GM19099 (cell line): ENCODE results near the gene SEMA3B.

Experiments used
- POLR2A ChIP-seq: IDR thresholded peaks from 3 replicates; pipeline ENCODE4 v1.6.1; 2011; ENCODE audit warnings: low read depth; ENCODE audit not compliant: insufficient read length; ENCODE audit errors: extremely low read depth

The SEMA3B gene

DNA sequence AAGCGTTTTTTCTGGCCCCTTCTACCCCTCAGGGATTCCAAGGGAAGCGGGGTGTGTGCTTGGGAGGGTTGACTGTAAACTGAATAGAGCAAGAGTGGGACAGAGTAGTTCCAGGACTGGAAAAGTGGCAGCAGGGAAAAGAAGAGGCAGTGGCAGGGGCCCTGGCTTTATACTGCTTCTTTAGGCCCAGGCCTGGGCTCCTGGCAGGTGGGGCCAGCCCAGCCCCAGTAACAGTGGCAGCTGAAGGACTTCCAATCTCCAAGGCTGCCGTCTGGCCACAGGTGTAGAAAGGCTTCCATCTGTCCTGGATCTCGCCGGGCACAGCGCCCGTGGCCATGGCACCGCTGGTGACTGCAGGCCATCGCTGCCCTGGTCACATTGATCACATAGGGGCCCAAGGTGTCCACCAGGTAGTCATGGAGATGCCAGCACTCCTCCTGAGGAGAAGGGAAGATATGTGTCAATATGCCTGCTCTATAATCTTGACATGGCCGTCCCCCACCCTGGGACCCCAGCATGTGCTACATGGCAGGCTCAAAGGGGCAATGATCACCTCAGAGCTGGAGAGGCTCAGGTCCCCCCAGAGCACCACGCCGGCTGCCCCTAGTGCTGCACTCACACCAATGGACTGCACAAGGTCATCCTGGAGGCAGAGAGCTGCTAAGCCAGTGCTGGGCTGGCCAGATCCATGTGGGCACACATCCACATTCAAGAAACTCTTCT lies 24.3 kb downstream of the SEMA3B start:
- TF ChIP-seq POLR2A: no peak

DNA sequence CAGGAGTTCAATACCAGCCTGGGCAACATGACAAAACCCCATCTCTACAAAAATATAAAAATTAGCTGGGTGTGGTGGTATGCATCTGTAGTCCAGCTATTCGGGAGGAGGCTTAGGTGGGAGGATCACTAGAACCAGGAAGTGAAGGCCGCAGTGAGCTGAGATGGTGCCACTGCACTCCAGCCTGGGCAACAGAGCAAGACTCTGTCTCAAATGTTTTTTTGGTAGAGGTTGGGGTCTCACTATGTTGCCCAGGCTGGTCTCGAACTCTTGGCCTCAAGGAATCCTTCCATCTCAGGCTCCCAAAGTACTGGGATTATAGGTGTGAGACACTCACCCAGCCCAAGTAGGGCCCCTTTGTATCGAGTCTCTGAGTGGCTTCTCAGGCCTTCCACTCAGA lies 25.1 kb downstream of the SEMA3B start:
- no peak for TF ChIP-seq POLR2A

DNA sequence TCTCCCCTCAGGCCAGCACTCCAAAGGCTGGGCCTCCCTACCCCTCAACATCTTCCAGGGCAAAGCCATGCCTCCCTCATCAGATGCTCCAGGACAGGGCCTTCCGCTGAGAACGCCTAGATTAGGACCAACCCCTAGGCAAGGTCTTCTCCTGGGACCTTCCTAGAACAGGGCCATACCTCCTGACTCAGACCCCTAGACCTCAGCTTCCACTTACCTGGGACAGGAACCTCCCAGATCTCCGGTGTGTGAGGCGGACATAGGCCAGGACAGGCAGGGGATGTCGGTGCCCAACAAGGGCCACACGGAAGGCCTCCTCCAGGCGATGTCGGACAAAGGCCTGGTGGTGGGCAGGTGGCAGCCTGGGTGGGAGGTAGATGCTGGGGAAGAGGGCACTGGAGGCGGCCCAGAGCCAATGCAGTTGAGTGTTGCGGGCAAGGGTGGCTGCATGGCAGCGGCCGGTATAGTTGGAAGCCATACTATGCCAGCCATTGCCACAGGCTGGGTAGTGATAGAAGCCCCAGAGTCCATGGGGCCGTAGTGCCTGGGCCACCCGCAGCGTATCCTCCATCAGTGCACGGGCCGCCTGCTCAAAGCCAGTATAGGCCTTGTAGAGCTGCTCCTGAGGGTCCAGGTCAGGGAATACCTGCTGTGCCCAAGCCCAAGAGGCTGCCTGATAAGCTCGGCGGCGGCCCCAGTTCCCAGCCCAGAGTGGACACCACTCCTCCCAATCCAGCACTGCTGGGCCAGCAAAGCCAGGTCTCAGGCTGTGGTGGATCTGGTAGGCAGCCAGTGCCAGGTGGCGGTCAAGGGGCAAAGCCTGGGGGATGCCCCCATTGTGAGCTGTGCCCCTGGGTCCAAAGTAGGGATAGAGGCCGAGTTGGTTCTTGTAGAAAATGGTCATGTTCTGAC lies 25.8 kb downstream of the SEMA3B start:
- no peak for TF ChIP-seq POLR2A

DNA sequence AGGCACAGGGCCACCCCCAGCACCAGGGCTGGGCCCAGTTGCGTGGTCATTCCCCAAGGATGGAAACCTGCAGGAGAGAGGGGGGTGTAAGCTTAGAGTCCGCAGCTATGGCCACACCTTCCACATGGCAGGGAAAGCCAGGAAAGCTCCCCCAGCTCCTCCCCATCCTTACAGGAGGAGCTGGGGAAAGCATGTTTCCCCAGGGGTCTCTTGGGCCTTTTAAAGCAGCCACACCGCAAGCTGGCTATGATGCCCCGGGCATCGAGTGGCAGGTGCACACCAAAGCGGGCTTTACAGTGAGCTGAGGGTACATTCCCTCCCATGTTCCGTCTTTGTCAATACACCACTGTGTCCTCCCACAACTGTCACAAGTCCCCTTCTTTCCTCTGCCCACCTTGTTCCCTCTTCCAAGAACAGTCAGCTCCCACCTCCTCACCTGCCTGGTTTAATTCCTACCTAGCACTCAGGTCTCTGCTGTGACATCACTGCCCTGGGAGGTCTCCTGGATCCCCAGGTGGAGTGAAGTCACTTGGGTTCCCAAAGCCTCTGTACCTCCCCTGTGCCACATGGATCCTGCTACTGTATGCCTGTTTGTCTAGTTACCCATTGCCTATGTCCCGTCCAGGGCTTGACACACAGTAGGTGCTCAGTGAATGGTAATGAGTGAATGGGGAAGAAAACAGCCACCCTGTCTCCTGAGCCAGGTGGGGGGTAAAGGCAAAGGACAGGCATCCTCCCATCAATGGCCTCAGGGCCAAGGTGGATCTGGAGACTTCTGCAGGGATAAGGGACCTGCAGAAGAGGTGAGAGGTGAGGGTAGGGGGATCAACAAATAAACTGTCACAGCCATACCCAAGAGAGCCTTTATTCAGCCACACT lies 26.8 kb downstream of the SEMA3B start:
- no peak for TF ChIP-seq POLR2A

DNA sequence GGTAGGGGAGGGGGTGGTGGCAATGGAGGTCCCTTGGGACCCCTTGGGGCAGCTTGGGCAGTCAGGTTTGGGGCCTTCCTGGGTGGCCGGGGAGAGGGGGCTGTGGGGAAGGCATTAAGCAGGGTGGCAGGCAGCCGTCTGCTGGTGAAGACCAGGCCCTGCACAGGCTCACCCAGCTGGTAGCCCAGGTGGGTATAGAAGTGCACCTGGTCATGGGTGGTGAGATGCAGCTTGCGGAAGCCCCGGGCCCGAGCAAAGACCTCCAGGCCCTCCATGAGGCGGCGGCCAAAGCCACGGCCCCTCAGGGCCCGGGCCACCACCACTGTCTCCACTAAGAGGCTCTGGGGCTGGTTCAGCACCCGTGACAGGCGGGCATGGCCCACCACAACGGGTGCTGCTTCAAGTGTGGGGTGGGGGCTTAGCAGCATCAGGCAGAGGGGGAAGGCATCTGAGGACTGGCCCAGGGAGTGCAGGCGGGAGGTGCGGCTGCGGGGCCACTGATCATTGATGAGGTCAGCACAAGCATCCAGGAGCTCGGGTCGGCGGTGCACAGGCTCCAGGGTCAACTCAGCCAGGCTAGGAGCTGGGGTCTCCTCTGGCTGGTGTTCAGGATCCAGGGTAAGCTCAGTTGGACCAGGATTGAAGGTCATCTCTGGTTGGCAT lies 27.9 kb downstream of the SEMA3B start:
- TF ChIP-seq POLR2A: no peak

DNA sequence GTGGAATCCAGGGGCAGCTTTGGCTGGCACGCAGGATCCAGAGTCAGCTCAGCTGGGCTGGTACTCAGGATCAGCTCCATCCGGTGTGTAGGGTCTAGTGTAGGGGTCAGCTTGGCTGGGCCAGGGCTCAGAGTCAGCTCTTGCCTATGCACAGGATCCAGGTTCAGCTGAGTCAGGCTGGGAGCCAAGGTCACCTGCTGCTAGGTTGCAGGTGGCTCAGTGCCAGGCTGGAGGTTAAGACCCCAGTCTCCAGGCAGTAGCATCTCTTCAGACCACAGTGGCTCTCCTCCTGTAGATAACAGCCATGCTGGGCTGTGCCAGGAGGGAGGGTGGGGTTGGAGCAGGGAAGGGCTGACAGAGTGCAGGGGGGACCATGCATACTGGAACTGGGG lies 28.4 kb downstream of the SEMA3B start:
- TF ChIP-seq POLR2A: no peak

DNA sequence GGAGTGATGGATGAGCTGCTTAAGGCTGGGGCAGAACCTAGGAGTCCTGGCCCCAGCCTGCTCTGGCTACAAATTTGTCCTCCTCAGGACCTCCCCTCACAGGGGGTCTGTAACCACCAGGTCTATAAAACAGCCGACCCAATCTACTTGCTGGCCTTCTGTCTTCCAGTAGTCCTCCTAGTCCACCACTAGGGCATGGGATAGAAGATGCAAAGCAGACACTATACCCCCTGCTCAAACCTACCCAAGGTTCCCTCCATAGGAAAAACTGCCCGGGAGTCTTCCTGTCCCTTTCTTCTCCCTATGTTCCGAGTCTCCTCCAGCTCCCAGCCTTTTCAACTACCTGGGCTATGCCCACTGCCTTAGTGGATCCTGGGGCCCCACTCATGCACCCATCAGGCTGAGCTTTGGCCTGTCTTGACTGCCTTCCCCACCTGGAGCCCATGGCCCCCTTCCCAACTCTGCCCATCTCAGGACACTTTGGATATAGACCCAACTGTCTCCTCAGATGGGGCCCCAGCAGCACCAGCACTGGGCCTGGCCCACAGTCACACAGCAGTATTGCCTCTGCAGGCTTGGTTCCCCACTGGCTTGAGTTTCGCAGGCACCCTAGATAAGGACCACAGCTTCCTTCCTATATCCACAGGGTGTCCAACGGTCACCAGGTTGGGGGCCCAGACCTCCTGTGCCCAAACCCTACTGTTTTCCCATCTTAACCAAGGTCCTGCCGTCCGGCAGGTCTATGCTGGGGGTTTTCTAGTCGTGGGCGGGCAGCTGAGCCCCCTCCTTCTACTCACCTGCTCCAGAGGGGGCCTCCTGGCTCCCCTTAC lies 29.2 kb downstream of the SEMA3B start:
- TF ChIP-seq POLR2A: no peak

DNA sequence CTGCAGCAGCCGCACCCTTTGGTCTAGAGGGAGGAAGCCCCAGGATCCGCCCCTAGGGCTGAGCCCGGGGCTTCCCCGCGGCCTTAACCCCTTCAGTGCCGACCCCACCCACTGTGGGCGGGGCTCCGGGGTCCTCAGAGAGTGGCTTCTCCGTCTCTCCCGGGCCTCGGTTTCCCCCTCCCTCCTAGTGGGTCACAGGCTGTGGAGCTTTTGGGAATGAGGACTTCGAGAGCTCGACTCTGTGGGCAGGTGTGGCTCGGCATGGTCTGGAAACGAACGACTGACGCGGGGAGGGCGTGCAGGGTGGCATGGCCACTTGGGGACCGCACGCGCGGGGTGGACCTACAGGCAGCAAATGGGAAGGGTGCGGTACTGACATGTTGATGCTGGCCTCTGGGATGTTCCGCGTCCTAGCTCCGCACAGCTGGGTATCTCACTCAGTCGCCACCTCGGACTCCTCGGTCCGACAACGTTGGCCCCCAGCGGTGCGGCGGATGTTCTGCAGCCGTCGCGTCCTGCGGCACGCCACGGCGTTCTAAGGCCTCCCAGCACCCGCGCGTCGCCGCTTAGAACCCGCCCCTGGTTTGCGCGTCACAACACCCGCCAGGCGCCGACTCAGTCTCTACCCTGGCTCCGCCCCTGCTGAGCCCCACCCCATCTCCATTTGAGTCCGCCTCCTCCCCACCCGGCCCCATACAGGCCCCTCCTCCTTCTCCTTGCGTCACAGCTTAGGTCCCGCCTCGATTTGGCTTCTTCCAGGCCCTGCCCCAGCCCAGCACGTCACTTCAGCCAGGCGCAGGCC lies 30.1 kb downstream of the SEMA3B start, which contains the start of the genes HYAL3 and NAA80:
TSS of gene HYAL3 (minus strand) at position 570 of the 802 bp plus-strand sequence. CDS start 3,803 bp downstream, outside the sequence.
TSS of gene NAA80 (minus strand) at position 570 of the 802 bp plus-strand sequence. CDS start 1,942 bp downstream, outside the sequence.
- peak; percentile 86 for TF ChIP-seq POLR2A

DNA sequence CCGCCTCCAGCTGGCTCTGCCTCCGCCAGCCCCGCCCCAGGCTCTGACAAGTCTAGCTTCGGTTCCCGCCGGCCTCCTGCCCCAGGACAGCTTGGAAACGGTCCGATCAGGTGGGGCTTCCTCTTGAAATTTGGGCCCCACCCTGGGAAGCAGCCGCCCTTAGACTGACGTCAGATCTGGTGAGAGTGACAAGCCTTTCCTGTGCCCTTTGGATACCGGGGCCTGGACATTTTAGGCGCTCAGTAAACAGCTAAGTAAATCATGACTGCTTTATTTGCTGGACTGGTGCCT lies 30.6 kb downstream of the SEMA3B start:
- no peak for TF ChIP-seq POLR2A

DNA sequence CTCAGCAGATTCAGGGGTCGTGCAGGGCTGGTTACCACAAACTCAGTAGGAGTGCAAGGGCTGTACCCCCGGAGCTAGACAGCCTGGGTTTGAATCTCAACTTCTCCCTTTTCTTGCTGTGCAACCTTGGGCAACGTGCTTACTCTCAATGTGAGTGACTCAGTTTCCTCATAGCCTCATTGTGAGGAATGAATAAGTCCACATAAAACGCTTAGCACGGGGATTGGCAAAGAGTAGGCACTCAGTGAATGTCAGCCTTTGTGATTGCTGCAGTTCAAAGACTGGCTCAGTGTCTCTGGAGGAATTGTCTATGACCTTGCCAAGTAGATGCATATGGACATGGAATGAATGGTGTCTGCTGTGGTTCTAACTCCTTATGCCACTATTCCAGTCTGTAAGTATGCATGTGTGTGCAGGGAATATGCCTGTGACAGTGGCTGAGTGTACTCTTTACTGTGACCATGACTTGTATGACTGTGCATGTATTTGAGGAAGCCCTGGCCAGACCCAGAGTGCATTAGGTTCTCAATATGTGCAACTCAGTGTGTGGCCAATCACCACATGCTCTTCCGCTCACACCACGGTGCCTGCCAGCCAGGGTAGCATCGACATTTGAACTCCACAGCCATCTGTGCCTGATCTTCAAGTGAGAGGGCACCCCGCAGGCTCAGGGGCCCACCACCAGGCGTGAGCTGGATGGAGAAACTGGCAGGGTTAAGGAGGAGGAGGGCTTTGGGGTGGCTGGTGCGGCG lies 31.2 kb downstream of the SEMA3B start:
- no peak for TF ChIP-seq POLR2A

DNA sequence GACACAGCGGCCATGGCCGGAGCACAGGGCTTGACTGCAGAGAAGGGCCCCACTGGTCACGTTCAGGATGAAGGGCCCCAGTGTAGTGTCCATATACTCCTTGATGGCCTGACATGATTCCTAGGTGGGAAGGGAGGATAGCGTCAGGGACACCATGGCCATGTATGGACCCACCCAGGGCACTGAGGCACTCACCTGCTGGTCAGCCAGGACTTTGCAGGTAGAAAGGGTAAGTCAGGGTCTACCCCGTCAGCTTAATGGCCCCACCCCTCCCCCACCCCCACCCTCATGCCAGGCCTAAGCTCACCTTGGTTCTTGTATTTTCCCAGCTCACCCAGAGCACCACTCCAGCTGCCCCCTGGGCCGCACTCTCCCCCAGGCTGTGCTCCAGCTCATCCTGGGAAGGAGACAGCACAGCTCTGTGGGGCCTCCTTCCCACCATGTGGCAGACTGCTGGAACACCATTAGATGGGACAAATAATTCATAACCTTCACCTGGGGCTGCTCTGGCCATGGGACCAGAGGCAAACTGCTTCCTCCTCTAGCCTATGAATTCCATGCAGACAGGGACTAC lies 31.8 kb downstream of the SEMA3B start:
- no peak for TF ChIP-seq POLR2A

DNA sequence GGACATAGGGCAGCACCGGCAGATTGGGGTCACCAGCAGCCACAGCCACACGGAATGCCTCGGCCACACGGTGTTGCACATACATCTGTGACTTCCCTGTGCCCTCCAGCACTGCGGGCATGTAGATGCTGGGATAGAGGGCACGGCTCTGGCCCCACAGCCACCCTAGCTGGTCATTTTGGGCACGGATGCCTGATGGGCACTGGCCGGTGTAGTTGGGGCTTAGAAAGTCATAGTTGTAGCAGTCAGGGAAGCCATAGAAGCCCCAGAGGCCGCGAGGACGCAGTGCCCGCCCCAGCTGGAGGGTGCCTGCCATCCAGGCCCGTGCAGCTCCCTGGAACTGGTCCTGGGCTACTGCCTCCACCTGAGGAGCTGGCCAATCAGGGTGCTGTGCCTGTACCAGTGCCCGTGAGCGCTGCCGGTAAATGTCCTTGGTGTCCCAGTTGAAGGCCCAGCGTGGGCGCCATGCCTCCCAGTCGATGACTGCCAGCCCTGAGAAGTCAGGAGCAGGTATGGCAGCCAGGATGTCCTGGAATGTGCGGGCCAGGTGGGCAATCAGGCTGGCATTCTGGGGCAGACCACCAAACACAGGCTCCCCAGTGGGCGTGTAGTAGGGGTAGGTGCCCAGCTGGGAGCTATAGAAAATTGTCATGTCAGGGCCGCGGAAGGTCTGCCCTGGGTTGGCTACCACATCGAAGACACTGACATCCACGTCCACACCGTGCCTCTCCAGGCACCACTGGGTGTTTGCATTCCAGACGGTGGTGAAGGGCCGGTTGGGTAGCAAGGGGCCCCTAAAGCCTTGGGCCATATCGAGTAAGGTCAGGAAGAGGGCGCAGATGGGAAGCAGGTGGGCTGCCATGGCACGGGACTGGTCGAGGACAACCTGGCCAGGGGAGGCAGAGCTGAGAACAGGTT lies 33.4 kb downstream of the SEMA3B start:
- TF ChIP-seq POLR2A: no peak
